CD4-positive, alpha-beta T cell (primary cell): ENCODE measurements around the gene GMNC. TPM values are rescaled to one million over a fixed set of nuclear protein-coding genes. Genes with fewer than 3 reads are reported as not detected.

Experiments
- ATAC-seq: fragments of 200-7000 bp; cut with Tn5 transposase; one replicate; pipeline ENCODE4 v1.10.0; 2022; ENCODE audit warnings: mild to moderate bottlenecking; ENCODE audit not compliant: poor library complexity
- CTCF ChIA-PET: fragments of 350-600 bp; sonication (Branson Sonifier 250); formaldehyde crosslinking; loops from one replicate; lab custom pipeline; 2021; ENCODE audit warnings: antibody characterized with exemption, inconsistent platforms; lab: Charles Lee
- POLR2A ChIA-PET: fragments of 350-600 bp; sonication (Branson Sonifier 250); formaldehyde crosslinking; loops from one replicate; lab custom pipeline; 2021; ENCODE audit warnings: antibody characterized with exemption, inconsistent platforms; lab: Charles Lee
- DNase-seq, 14 experiments: peaks; one replicate each; pipeline ENCODE4 v3.0.0-alpha.2; 2013 to 2020; ENCODE audit warnings: mixed read lengths in 2 of 14
- H3K27ac ChIP-seq, 2 donors: one replicate each; pipeline versions ENCODE4 v1.5.1 to v1.7.0; 2013; ENCODE audit warnings: low read length in 2 of 2, low read depth in 1 of 2, mild to moderate bottlenecking in 1 of 2
- H3K27me3 ChIP-seq, 2 experiments: 1 replicate in 1 of 2; 2 replicates in 1 of 2; pipeline versions ENCODE4 v1.6.1 to v1.7.0; 2013; ENCODE audit warnings: low read length in 2 of 2, control low read depth in 1 of 2, mild to moderate bottlenecking in 1 of 2, moderate library complexity in 1 of 2; ENCODE audit not compliant: insufficient read depth in 2 of 2, control insufficient read depth in 1 of 2
- H3K36me3 ChIP-seq: one replicate; pipeline ENCODE4 v1.6.1; 2013; ENCODE audit warnings: low read length, control low read depth; ENCODE audit not compliant: insufficient read depth
- H3K4me1 ChIP-seq: one replicate; pipeline ENCODE4 v1.6.1; 2013; ENCODE audit warnings: low read length, control low read depth; ENCODE audit not compliant: insufficient read depth
- H3K4me3 ChIP-seq: one replicate; pipeline ENCODE4 v1.5.1; 2013; ENCODE audit warnings: mild to moderate bottlenecking, low read length, moderate library complexity
- H3K9me3 ChIP-seq, 2 experiments: 1 replicate in 1 of 2; 2 replicates in 1 of 2; pipeline versions ENCODE4 v1.6.1 to v1.7.0; 2013; ENCODE audit warnings: low read length in 2 of 2, mild to moderate bottlenecking in 2 of 2, control low read depth in 1 of 2, moderate library complexity in 1 of 2; ENCODE audit not compliant: control insufficient read depth in 1 of 2, insufficient read depth in 1 of 2
- H3K27ac Mint-ChIP-seq: one replicate; pipeline ENCODE4 v1.8.0; 2020; ENCODE audit warnings: mixed read lengths
- H3K27me3 Mint-ChIP-seq: one replicate; pipeline ENCODE4 v1.8.0; 2021; ENCODE audit warnings: mixed read lengths
- H3K36me3 Mint-ChIP-seq: one replicate; pipeline ENCODE4 v1.8.0; 2021; ENCODE audit warnings: low read depth, mixed read lengths
- H3K4me1 Mint-ChIP-seq: one replicate; pipeline ENCODE4 v1.8.0; 2021; ENCODE audit warnings: low read depth, mixed read lengths
- H3K4me3 Mint-ChIP-seq: one replicate; pipeline ENCODE4 v1.8.0; 2020; ENCODE audit warnings: mild to moderate bottlenecking, mixed read lengths
- H3K9me3 Mint-ChIP-seq: one replicate; pipeline ENCODE4 v1.8.0; 2020; ENCODE audit warnings: mixed read lengths
- CTCF ChIP-seq: fragments of 200-600 bp; IDR thresholded peaks from one replicate; pipeline ENCODE4 v1.8.0; 2022; ENCODE audit warnings: antibody characterized with exemption, mild to moderate bottlenecking
- intact Hi-C, 2 experiments: fragments of 100-400 bp; cut with DNase I in 1 of 2; cut with micrococcal nuclease in 1 of 2; formaldehyde crosslinking; loops; one replicate each; pipeline versions ENCODE4 v1.15.1 to v1.9.0; 2023 to 2025; cut with DNase I, micrococcal nuclease
- total RNA-seq, 174 experiments: library from RNA in 2 of 174; stranded (reverse) in 2 of 174; gene quantifications; one replicate each; pipeline ENCODE4 v1.2.3 and lab custom pipeline; 2021 to 2026

The GMNC gene
- total RNA-seq, 2 experiments from 2014 or later, result not detected

- ChIA-PET POLR2A (interaction anchor here (0.6 kb wide), 1 partner anchor 21 kb away, joined by 3 read pairs; no protein-coding TSS in a partner anchor), CTCF (no interaction called here)
- Mint-ChIP-seq H3K9me3 (no peaks in the 10 kb centered on the region), H3K4me1 (no peaks in the 10 kb centered on the region), H3K27ac (no peak overlapping the region), H3K4me3 (no peak overlapping the region), H3K36me3 (no peaks in the 10 kb centered on the region), H3K27me3 (peaks cover 11% of the 10 kb centered on the region)
- intact Hi-C loops, result no loop called here
- no peaks in the 10 kb centered on the region for H3K36me3 ChIP-seq
- no peak overlapping the region for H3K4me3 ChIP-seq
- H3K4me1 ChIP-seq, result no peaks in the 10 kb centered on the region
- no peak overlapping the region for H3K27ac ChIP-seq
- no peaks in the 10 kb centered on the region for H3K9me3 ChIP-seq
- no peak for TF ChIP-seq CTCF
- no peak for DNase-seq
- no peak for ATAC-seq
- H3K27me3 ChIP-seq, result peaks cover 0 to 4% of the 10 kb centered on the region in 2 experiments
Measured at GRCh38 chr3:190855151-190855550, 7.3 kb downstream of the GMNC start.

GRCh38 chr3:190854062-190854461, 8.4 kb downstream of the GMNC start:
- Histone ChIP-seq H3K27me3 (no peaks in the 10 kb centered on the region), H3K27ac (no peak overlapping the region), H3K36me3 (no peaks in the 10 kb centered on the region), H3K4me1 (no peaks in the 10 kb centered on the region), H3K9me3 (no peaks in the 10 kb centered on the region), H3K4me3 (no peak overlapping the region)
- peak in 1 of 14 experiments; percentile 7 for DNase-seq
- no peak for TF ChIP-seq CTCF
- CTCF ChIA-PET, result no interaction called here
- no peak overlapping the region for H3K27ac Mint-ChIP-seq
- intact Hi-C loops, result no loop called here
- POLR2A ChIA-PET, result no interaction called here
- H3K27me3 Mint-ChIP-seq, result peaks cover 4% of the 10 kb centered on the region
- H3K36me3 Mint-ChIP-seq, result no peaks in the 10 kb centered on the region
- ATAC-seq, result no peak
- no peaks in the 10 kb centered on the region for H3K4me1 Mint-ChIP-seq
- H3K4me3 Mint-ChIP-seq, result no peak overlapping the region
- no peaks in the 10 kb centered on the region for H3K9me3 Mint-ChIP-seq

GRCh38 chr3:190853464-190853863, 9.0 kb downstream of the GMNC start:
- ChIA-PET POLR2A (no interaction called here), CTCF (no interaction called here)
- H3K27me3 ChIP-seq, result no peaks in the 10 kb centered on the region
- no peak overlapping the region for H3K27ac ChIP-seq
- no peaks in the 10 kb centered on the region for H3K36me3 Mint-ChIP-seq
- no peaks in the 10 kb centered on the region for H3K4me1 ChIP-seq
- peaks cover under 1% of the 10 kb centered on the region for H3K27me3 Mint-ChIP-seq
- DNase-seq, result no peak
- H3K4me3 ChIP-seq, result no peak overlapping the region
- no peaks in the 10 kb centered on the region for H3K36me3 ChIP-seq
- H3K4me3 Mint-ChIP-seq, result no peak overlapping the region
- TF ChIP-seq CTCF, result no peak
- no peaks in the 10 kb centered on the region for H3K9me3 Mint-ChIP-seq
- no peaks in the 10 kb centered on the region for H3K9me3 ChIP-seq
- no peaks in the 10 kb centered on the region for H3K4me1 Mint-ChIP-seq
- intact Hi-C loops, result no loop called here
- H3K27ac Mint-ChIP-seq, result no peak overlapping the region
- no peak for ATAC-seq
